Cortex of kidney (tissue), 1 donor: ENCODE results near the gene OGT.
"Not testable (repeated sequence)": the region's sequence is repeated elsewhere in the genome, so short reads cannot be mapped to it uniquely, and the experiment has no call there.

Experiments used
- DNase-seq: peaks from one replicate; lab custom pipeline; 2025; lab: John Stamatoyannopoulos, UW

Gene OGT

GRCh38 chrX:71540801-71541200 lies 7.9 kb downstream of the OGT start:
- no peak for DNase-seq

GRCh38 chrX:71541210-71542022 lies 8.5 kb downstream of the OGT start:
- no peak for DNase-seq

GRCh38 chrX:71542411-71542810 lies 9.5 kb downstream of the OGT start:
- DNase-seq, result no peak

- DNase-seq, result no peak
Measured at GRCh38 chrX:71542825-71543224, 9.9 kb downstream of the OGT start.

- DNase-seq, result no peak
Measured at GRCh38 chrX:71543316-71543715, 10.4 kb downstream of the OGT start.

- DNase-seq, result no peak
Measured at GRCh38 chrX:71545364-71545763, 12.5 kb downstream of the OGT start.

- DNase-seq, result no peak
Measured at GRCh38 chrX:71546879-71547278, 14.0 kb downstream of the OGT start.

- DNase-seq, result no peak
Measured at GRCh38 chrX:71547339-71547738, 14.4 kb downstream of the OGT start.

- DNase-seq, result no peak
Measured at GRCh38 chrX:71549986-71550385, 17.1 kb downstream of the OGT start.

- no peak for DNase-seq
Measured at GRCh38 chrX:71550578-71550977, 17.7 kb downstream of the OGT start.

- no peak for DNase-seq
Measured at GRCh38 chrX:71556036-71556435, 23.1 kb downstream of the OGT start.

GRCh38 chrX:71558920-71559319 lies 26.0 kb downstream of the OGT start:
- DNase-seq, result no peak

GRCh38 chrX:71559773-71560172 lies 26.9 kb downstream of the OGT start:
- not testable (repeated sequence) for DNase-seq

- DNase-seq, result no peak
Measured at GRCh38 chrX:71563921-71564320, 31.0 kb downstream of the OGT start.

GRCh38 chrX:71565474-71566041 lies 32.7 kb downstream of the OGT start:
- DNase-seq, result no peak

- DNase-seq, result not testable (repeated sequence)
Measured at GRCh38 chrX:71571390-71571789, 38.5 kb downstream of the OGT start.

- DNase-seq, result no peak
Measured at GRCh38 chrX:71573590-71573989, 40.7 kb downstream of the OGT start.

- DNase-seq, result no peak
Measured at GRCh38 chrX:71577682-71578081, 44.8 kb downstream of the OGT start.

- no peak for DNase-seq
Measured at GRCh38 chrX:71578253-71579135, 45.6 kb downstream of the OGT start, which contains the start of gene GCNA. Gene GCNA, plus strand, starts transcription at chrX:71578437. Its CDS starts 2,385 bp downstream, at chrX:71580822.

GRCh38 chrX:71579136-71579989 lies 46.5 kb downstream of the OGT start:
- DNase-seq, result no peak

- DNase-seq, result no peak
Measured at GRCh38 chrX:71579990-71580380, 47.1 kb downstream of the OGT start.

GRCh38 chrX:71581210-71581609 lies 48.3 kb downstream of the OGT start:
- DNase-seq, result no peak
